Amniotic stem cell (primary cell): Measurements from ENCODE around the gene SIX2.

Source experiments
- DNase-seq: peaks from one replicate; lab custom pipeline; 2025; lab: John Stamatoyannopoulos, UW

Gene SIX2

GRCh38 chr2:45000921-45001868 is 8.1 kb downstream of the SIX2 start:
- no peak for DNase-seq

DNA sequence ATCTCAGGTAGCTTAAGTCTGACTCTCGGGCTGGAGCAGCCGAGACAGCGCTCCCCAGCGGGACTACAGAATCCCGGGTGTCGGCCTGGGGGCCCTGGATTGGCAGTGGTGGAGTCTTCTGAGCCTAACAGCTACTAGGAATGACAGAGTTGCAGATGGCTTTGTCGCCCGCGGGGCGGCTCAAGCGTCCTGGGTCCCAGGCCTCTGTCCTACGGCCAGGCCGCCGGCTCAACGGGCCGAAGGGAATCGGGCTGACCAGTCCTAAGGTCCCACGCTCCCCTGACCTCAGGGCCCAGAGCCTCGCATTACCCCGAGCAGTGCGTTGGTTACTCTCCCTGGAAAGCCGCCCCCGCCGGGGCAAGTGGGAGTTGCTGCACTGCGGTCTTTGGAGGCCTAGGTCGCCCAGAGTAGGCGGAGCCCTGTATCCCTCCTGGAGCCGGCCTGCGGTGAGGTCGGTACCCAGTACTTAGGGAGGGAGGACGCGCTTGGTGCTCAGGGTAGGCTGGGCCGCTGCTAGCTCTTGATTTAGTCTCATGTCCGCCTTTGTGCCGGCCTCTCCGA is 8.8 kb downstream of the SIX2 start:
- no peak for DNase-seq

DNA sequence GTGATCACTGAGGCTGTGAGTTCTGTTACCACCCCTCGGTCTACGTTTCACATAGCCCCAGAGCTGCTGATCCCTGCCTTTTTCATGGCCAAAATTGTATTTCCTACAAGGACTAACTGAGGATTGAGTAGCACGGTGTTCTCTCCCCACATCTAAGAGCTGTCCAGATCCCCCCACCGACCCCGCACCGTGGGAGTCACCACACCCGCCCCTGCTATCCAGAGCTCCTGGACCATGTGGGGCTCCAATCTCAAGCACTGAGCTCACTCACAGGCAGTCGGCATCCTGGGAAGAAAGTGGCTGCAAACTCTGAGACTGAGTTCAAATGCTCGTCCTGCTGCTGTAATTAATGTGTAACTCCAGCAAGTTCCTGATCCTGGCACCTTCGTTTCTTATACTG is 9.7 kb downstream of the SIX2 start:
- DNase-seq, result no peak

GRCh38 chr2:44997963-44998362 is 11.3 kb downstream of the SIX2 start:
- DNase-seq, result no peak

GRCh38 chr2:44996356-44996755 is 12.9 kb downstream of the SIX2 start:
- DNase-seq, result no peak

DNA sequence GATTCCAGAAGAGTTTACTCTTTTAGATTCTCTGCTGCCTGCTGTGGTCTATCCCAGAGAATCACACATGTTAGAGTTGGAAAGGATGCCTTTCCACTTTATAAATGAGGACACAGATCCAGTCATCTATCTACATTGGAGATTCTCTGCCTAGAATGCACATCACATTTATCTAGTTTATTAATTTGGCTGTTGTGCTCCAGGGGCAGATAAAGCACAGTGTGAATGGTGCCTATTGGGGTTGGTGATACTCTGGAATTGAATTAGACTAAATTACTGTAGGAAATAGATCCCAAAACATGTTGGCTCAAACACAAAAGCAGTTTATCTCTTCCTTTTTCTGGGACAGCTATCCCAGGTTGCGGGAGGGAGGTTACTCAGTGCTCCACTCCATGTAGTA is 14.9 kb downstream of the SIX2 start:
- no peak for DNase-seq

- DNase-seq, result no peak
Measured at GRCh38 chr2:44989176-44989575, 20.1 kb downstream of the SIX2 start.

- no peak for DNase-seq
Measured at GRCh38 chr2:44983836-44984604, 25.2 kb downstream of the SIX2 start.

- peak; percentile 53 for DNase-seq
Measured at GRCh38 chr2:44981714-44982108, 27.5 kb downstream of the SIX2 start.

DNA sequence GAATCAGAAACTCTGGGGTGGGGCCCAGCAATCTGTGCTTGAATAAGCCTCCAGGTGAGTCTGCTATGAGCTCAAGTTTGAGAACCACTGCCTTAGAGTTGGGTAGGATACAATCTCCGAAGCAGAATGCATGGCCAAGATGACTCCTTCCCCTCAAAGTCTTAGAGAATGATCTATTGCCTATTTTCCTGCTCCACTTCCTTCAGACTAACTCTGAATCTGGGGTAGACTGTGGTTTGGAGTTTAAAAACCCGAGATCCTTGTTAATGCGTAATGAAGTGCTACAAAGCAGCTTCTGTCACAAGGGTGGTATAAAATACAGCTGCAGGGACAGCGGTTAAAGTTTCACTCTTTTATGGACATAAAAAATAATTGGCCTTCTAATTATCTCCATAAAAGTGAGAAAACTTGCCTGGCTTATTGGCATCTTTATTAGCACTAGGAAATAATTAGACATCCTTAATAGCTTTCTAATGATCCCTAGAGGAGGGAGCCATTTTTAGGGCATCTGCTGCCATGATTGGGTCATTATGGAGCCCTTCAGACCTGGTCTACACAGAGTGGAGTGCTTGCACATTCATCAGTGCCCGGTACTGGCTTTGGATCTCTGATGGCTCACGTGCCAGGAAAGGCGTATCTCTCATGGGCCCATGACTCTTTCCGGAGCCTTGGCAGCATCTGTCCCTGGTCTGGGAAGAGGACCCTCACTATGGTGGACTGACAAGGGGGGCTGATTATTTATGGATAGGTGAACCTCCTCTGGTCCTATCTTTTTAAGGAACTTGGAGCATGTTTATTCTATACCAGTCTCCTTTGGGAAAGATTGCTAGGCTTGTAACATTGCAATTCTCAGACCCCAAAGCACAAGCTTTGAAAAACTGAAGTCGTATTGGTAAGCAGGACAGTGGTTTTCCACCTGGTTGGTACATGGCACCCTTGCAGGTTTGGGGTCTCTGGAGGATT is 28.2 kb downstream of the SIX2 start:
- DNase-seq, result no peak

GRCh38 chr2:44979581-44979980 is 29.7 kb downstream of the SIX2 start:
- DNase-seq, result no peak

GRCh38 chr2:44975571-44976450 is 33.4 kb downstream of the SIX2 start:
- no peak for DNase-seq

- DNase-seq, result no peak
Measured at GRCh38 chr2:44974064-44974715, 35.1 kb downstream of the SIX2 start.

DNA sequence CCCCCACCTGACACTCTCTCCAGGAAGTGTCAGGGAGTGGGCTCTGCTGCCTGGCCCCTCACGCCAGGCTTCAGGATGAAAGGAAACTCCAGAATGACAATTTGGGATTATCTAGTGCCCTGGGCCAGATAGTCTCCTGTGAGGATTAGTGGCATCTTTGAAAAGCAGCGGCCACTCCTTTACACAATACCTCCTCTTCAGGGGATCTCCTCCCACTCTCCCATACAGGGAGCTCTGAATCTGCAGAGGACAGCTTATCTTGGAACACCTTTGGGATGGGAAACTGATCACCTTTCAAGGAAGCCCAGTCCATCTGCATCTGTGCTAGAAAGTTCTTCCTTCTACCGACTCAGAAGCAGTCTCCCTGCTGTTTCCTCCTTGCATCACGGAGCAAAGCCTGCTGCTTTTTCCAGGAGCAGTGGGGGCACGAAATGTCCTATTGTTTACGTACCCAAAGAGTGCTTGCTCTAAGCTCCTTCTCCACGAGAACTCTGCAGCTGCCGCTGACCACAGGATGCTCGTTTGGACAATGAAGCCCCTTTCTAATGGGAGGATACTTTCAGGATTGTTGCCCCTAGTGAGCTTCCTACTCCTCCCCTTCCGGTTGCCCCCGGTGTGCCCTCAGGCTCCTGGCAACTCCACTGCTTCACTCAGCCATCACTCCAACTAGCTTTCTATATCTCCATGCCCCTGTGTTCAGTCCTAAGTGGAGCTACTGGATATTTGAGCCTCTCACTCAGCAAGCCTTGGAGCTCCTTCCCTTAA is 36.3 kb downstream of the SIX2 start:
- DNase-seq, result no peak

DNA sequence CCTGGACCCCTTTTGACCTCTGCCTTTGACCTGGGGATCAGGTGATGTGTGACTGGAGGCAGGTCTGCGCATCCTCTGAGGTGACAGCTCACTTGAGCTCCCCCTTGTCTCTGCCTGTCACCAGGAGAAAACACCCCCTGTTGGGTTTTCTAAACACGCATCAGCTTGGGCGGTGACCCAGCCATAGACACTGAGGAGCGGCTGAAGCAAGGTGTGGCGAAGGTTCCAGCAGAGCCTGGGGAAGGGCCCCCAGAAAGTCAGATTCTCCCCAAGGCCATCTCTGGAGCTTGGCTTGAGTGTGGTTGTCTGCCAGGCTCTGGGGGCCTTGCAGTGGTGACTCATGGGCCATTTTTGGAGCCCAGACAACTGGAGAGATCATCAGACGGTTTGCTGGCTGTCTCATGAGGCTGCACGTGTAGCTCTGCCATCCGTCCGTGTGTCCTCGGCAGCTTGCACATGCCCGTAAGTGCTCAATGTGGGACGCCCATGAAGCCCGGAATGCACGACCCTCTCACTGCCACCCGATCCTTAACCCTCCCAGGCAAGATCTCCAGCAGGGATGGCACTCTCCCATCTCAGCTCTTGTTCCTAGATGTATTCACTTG is 38.3 kb downstream of the SIX2 start:
- no peak for DNase-seq

DNA sequence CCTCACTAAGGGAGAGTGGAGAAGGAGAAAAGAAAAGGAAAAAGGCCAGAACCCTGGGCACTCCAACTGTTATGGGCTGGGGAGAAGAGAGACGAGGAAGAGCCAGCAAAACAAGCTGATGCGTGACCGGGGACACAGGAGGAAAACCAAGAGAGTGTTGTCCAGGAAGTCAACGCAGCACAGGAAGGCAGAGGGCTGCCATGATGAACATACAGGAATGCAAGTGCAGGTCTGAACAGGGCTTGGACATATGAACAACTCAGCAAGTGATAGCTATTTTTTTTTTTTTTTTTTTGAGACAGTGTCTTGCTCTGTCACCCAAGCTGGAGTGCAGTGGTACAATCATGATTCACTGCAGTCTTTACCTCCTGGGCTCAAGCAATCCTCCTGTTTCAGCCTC is 39.3 kb downstream of the SIX2 start:
- DNase-seq, result no peak

- no peak for DNase-seq
Measured at GRCh38 chr2:44967727-44968432, 41.4 kb downstream of the SIX2 start.

DNA sequence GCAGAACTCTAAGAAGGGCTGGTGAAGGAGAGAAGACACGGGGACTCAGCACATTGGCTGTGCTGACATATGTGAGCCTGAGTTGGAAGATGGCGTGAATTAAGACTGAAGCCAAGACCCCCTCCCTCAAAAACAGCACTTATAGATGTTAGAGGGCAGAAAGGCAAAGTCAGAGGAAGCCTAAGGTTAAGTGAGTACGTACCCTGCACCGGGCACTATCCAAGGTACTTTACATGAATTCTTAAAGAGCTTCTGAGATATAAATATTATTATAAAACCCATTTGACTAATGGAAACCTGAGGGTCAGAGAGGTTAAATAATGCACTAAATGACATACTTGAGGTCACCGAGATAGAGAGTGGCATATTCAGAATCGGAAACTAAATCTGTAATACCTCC is 42.2 kb downstream of the SIX2 start:
- DNase-seq, result no peak
